Esophagus squamous epithelium (tissue), 4 donors: ENCODE measurements around the gene IARS2.

Source experiments
- CTCF ChIP-seq, 6 experiments: fragments of 450-650 bp in 4 of 6; fragments of 200-600 bp in 2 of 6; sonication (generic) in 2 of 6; IDR thresholded peaks; one replicate each; pipeline ENCODE4 v1.5.1; 2016 to 2019; ENCODE audit warnings: antibody characterized with exemption in 6 of 6, mild to moderate bottlenecking in 4 of 6, moderate library complexity in 4 of 6
- POLR2A ChIP-seq, 4 donors: fragments of 450-650 bp; IDR thresholded peaks; one replicate each; pipeline ENCODE4 v1.6.1; 2017; ENCODE audit warnings: antibody characterized with exemption in 4 of 4, mild to moderate bottlenecking in 4 of 4, moderate library complexity in 3 of 4

- TF ChIP-seq CTCF (IDR thresholded peaks at IDR 0.05): no peak
- TF ChIP-seq POLR2A (IDR thresholded peaks at IDR 0.05): no peak
Measured at GRCh38 chr1:220166853-220167252, 72.9 kb downstream of the IARS2 start.
